Placental epithelial cell (primary cell): Measurements from ENCODE around the gene RPA4. TPM values are rescaled to one million over a fixed set of nuclear protein-coding genes. Genes with fewer than 3 reads are reported as not detected.

Experiments used
- total RNA-seq: library from RNA; depleted of rRNA; stranded (reverse); fragments of >200 nt; gene quantifications from 2 replicates; pipeline ENCODE4 v1.2.3, GENCODE V29; 2012

Gene RPA4, protein sequence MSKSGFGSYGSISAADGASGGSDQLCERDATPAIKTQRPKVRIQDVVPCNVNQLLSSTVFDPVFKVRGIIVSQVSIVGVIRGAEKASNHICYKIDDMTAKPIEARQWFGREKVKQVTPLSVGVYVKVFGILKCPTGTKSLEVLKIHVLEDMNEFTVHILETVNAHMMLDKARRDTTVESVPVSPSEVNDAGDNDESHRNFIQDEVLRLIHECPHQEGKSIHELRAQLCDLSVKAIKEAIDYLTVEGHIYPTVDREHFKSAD
- total RNA-seq, result 0.65 and 2.0 TPM in 2 replicates

DNA sequence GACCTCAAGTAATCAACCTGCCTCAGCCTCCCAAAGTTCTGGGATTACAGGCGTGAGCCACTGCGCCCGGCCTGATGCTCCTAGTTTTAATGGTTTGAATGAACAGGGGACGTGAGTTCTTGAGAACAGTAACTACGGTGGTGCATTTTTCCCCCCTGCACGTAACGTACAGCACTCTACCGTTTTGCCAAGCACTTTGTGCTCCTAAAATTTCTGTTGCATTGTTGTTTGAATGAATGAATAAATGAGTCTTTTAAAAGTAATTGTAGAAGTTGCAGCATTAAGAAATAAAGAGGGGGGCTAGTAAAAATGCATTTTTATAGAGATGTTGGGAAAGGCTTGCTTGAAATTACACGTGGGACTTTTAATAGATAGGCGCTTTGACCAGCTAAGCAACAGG lies at the start of gene RPA4:
Gene RPA4 (plus strand): TSS at position 301 of the 400 bp plus-strand sequence. CDS start 403 bp downstream, outside the sequence.

Other genes with a start within 250 kb of the RPA4 start
- gene DIAPH2, start 199.1 kb upstream of the RPA4 start, total RNA-seq, result 15.2 and 34.2 TPM in 2 replicates